ENCODE data around the gene P3H4. TPM values are rescaled to one million over a fixed set of nuclear protein-coding genes. Genes with fewer than 3 reads are reported as not detected.
"Not testable (repeated sequence)": the region's sequence is repeated elsewhere in the genome, so short reads cannot be mapped to it uniquely, and the experiment has no call there.

Gene P3H4
- 65.4 and 79.3 TPM in 2 replicates for total RNA-seq

- peak; percentile 86 for DNase-seq
Observed at GRCh38 chr17:41811549-41812380, at the start of gene P3H4. Gene P3H4, minus strand, starts transcription at chr17:41811949. Its CDS starts 34 bp downstream, at chr17:41811915.

- DNase-seq = no peak
Observed at GRCh38 chr17:41860254-41860931, 48.6 kb upstream of the P3H4 start.

GRCh38 chr17:41851382-41851781 is 39.6 kb upstream of the P3H4 start:
- not testable (repeated sequence) for DNase-seq

GRCh38 chr17:41849251-41849990 is 37.7 kb upstream of the P3H4 start:
- DNase-seq = no peak

- DNase-seq = no peak
Observed at GRCh38 chr17:41848788-41849187, 37.0 kb upstream of the P3H4 start.

GRCh38 chr17:41844971-41845370 is 33.2 kb upstream of the P3H4 start:
- no peak for DNase-seq

- DNase-seq = not testable (repeated sequence)
Observed at GRCh38 chr17:41840781-41841180, 29.0 kb upstream of the P3H4 start.

GRCh38 chr17:41839448-41839847 is 27.7 kb upstream of the P3H4 start:
- not testable (repeated sequence) for DNase-seq

GRCh38 chr17:41837761-41838538 is 26.2 kb upstream of the P3H4 start, which contains the start of gene KLHL10:
Gene KLHL10, plus strand, starts transcription at chr17:41837825. Its CDS starts 108 bp downstream, at chr17:41837933.
- DNase-seq = no peak

GRCh38 chr17:41836550-41837196 is 24.9 kb upstream of the P3H4 start:
- no peak for DNase-seq

GRCh38 chr17:41835800-41836549 is 24.2 kb upstream of the P3H4 start, which contains the start of gene NT5C3B:
Gene NT5C3B, minus strand, starts transcription at chr17:41836232. Its CDS starts 39 bp downstream, at chr17:41836193.
- DNase-seq = peak; percentile 59

GRCh38 chr17:41835214-41835799 is 23.6 kb upstream of the P3H4 start:
- DNase-seq = peak; percentile 7

GRCh38 chr17:41829961-41830360 is 18.2 kb upstream of the P3H4 start:
- DNase-seq = not testable (repeated sequence)

GRCh38 chr17:41825175-41825845 is 13.6 kb upstream of the P3H4 start:
- no peak for DNase-seq

GRCh38 chr17:41824086-41824485 is 12.3 kb upstream of the P3H4 start:
- no peak for DNase-seq

- no peak for DNase-seq
Observed at GRCh38 chr17:41823580-41823979, 11.8 kb upstream of the P3H4 start.

- DNase-seq = no peak
Observed at GRCh38 chr17:41823141-41823524, 11.4 kb upstream of the P3H4 start.

GRCh38 chr17:41822216-41823140 is 10.7 kb upstream of the P3H4 start:
- no peak for DNase-seq

- DNase-seq = no peak
Observed at GRCh38 chr17:41821776-41822175, 10.0 kb upstream of the P3H4 start.
